Measurements from ENCODE around the gene BATF. TPM values are rescaled to one million over a fixed set of nuclear protein-coding genes. Genes with fewer than 3 reads are reported as not detected.
"Not testable (repeated sequence)": the region's sequence is repeated elsewhere in the genome, so short reads cannot be mapped to it uniquely, and the experiment has no call there.

Gene BATF
- not detected in 2 replicates for total RNA-seq (2014; rRNA removed; shearing (Covaris generic))
- not detected in 2 replicates for polyA plus RNA-seq (2014; cell fraction: nucleus; rRNA removed)

GRCh38 chr14:75522224-75522982 lies at the start of gene BATF:
Gene BATF, plus strand, starts transcription at chr14:75522469. Its CDS starts 214 bp downstream, at chr14:75522683.
- DNase-seq (ENCODE audit: extremely low read depth, low read depth): no peak

DNA sequence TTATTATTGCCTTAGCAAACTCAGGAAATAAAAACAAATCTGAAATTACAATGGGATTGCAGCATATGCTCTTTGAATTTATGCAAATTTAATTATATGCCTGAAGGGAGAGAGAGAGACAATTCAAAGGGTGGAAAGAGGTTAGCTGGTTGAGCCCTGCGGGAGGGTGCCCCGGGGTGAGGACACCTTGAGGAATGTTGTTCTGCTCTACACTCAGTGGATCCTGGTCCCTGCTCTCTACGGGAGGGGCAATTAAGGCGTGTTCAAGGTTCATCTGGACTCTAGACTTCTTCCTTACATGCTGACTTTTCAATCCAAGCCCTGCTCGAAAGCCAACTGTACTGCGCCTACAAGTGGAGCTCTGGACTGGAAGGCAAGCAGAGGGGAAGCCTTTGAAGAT lies 48.1 kb upstream of the BATF start:
- not testable (repeated sequence) for DNase-seq (ENCODE audit: extremely low read depth, low read depth)

DNA sequence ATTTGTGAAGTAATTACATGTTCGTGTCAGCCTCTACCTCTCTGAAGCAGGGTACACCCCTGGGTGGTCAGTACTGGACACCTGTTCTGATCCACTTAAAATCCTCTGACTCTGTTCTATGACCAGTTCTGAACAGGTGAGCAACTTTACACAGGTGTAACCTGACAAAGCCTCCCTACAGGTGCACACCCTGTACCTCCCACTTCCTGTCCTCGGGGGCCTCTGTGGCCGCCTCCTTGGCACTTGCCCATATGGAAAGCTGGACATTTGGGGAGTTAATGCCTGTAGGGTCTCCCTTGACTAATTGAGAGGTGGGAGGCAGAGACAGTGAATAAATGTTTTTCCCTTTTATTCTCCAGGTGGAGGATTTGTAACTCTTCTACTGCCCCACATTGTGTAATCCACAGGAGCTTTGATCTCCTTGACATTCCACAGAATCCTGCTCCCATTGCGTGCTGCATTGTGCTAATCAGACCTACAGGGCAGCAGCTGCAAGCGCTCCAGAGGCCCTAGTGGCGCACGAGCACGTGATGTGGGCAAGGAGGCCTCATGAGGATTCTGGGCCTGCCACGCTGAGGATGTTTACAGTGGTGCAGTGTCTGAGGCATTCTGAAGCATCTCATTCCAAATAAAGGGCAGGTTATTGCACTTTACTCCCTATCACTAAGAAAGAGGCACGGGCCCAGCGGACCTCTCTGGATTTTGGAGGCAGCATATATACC lies 45.8 kb upstream of the BATF start:
- no peak for DNase-seq (ENCODE audit: extremely low read depth, low read depth)

GRCh38 chr14:75477881-75478280 lies 44.4 kb upstream of the BATF start:
- DNase-seq (ENCODE audit: extremely low read depth, low read depth): no peak

DNA sequence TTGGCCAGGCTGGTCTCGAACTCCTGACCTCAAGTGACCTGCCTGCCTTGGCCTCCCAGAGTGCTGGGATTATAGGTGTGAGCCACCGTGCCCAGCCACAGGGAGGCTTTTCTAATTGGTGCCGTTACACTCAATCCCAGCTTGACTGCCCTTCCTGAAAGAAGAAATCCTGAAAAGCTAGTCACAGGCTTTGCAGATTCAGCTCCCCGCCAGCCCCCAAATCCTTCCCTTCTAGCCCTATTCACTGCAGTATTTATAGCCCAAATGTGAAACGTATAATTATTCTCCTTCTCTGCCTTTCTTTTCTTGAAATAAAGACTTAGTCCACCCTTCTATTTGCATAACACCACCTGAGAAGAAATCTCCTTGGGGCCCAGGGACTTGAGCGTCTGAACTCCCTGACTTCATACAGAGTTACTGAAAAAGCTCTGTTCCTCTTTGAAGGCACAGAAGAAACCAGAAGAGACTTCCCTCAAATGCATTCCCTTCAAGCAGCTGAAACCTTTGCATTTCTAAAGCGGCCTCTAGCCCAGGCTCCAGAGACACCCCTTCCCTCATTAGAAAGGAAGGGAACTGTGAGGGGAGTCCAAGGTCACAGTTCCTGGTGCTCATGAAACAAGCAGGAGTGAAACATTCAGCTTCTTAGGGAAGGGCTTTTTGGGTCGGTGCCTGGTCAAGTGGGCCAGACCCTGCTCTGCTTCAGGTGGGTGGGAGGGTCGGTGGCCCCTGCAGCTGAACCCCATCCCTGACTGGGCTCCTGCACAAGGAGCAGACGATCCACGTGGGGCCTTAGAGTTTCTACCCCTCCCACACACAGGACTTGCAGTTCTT lies 42.3 kb upstream of the BATF start:
- no peak for DNase-seq (ENCODE audit: extremely low read depth, low read depth)

GRCh38 chr14:75482366-75482765 lies 39.9 kb upstream of the BATF start:
- DNase-seq (ENCODE audit: extremely low read depth, low read depth): no peak

- DNase-seq (ENCODE audit: extremely low read depth, low read depth): no peak
Measured at GRCh38 chr14:75484711-75485429, 37.4 kb upstream of the BATF start.

DNA sequence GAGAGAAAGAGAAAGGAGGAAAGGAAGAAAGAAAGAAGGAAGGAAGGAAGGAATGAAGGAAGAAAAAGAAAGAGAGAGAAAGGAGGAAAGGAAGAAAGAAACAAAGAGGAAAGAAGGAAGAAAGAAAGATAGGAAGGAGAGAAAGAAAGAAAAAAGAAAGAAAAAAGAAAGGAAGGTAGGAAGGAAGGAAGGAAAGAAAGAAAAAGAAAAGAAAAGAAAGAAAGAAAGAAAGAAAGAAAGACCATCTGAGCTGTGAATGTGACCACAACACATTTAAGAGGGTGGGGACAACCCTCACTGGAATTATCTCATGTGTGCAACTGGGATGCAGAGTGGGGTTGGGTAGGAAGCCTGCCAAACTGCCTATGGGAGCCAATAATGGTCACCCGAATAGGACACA lies 36.0 kb upstream of the BATF start:
- DNase-seq (ENCODE audit: extremely low read depth, low read depth): no peak

DNA sequence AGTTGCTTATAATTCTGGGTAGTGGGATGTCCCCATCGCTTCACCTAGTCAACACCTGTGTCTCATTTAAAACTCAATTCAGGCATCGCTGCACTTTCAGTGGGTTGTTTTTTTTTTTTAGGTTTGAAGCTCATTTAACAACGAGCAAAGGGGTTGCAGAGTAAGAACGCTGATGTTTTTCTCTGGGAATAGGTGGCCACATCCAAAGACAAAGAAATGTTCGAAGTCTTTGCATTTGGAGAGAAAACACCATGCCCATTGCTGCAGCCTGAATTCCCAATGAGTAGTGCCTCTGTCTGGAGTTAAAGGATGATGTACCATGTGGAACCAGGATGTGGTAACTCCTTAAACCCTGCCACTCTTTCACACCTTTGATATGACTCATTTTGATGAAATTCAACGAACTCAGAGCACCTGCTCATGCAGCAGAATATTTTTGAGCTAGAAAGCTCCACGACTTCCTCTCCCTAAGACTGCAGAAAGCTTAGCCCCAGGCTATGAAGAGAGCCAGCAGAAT lies 35.1 kb upstream of the BATF start:
- DNase-seq (ENCODE audit: extremely low read depth, low read depth): no peak

- DNase-seq (ENCODE audit: extremely low read depth, low read depth): no peak
Measured at GRCh38 chr14:75489480-75489837, 32.8 kb upstream of the BATF start.

DNA sequence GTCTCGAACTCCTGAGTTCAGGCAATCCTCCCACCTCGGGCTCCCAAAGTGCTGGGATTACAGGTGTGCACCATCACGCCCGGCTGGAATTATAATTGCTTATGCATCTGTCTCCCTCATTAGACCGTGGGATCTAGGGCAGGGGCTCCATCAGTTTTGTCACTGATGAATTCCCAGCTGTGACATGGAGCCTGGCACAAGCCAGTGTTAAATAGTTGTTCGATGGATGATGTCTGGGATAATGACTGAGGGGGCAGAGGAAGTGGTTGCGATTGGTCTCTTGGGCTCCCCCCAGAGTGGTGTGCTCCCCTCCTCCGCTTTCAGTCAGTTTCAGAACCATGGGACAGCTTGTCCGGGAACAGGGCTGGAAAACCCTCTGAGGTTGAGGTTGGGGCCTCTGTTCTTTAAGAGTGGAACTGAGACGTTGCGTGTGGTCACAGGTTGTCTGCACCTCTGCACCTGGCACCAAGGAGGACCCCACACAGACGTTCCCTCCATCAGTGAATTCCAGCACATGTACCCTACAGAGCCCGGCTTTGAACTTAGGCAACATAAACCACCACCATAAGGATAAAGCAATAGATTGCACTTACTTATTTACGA lies 30.8 kb upstream of the BATF start:
- no peak for DNase-seq (ENCODE audit: extremely low read depth, low read depth)

GRCh38 chr14:75492832-75493591 lies 29.3 kb upstream of the BATF start:
- DNase-seq (ENCODE audit: extremely low read depth, low read depth): no peak

DNA sequence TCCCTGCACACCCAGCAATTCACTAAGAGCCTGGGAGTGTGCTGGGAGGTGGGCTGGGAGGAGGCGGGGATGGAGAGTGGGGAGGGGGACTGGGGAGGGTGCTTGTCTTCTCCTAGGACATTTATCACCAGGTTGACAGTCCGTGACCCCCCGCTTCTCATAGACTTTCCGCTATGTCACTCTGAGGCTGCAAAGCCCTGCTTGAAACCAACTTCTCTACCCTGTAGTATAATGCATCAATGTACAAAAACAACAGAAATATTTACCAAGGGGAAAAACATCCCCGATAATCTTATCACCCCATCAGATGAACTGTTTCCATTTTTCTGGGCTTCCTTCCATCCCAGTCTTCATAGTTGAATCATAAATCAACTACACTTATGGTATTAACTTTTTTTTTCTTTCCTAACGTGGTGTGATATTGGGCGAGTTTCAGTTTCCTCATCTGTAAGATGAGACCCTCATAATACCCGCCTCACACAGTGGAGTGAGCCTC lies 28.6 kb upstream of the BATF start:
- no peak for DNase-seq (ENCODE audit: extremely low read depth, low read depth)

- no peak for DNase-seq (ENCODE audit: extremely low read depth, low read depth)
Measured at GRCh38 chr14:75494896-75495295, 27.4 kb upstream of the BATF start.

- no peak for DNase-seq (ENCODE audit: extremely low read depth, low read depth)
Measured at GRCh38 chr14:75495399-75495798, 26.9 kb upstream of the BATF start.

- no peak for DNase-seq (ENCODE audit: extremely low read depth, low read depth)
Measured at GRCh38 chr14:75495882-75496281, 26.4 kb upstream of the BATF start.

- DNase-seq (ENCODE audit: extremely low read depth, low read depth): no peak
Measured at GRCh38 chr14:75496755-75497154, 25.5 kb upstream of the BATF start.

DNA sequence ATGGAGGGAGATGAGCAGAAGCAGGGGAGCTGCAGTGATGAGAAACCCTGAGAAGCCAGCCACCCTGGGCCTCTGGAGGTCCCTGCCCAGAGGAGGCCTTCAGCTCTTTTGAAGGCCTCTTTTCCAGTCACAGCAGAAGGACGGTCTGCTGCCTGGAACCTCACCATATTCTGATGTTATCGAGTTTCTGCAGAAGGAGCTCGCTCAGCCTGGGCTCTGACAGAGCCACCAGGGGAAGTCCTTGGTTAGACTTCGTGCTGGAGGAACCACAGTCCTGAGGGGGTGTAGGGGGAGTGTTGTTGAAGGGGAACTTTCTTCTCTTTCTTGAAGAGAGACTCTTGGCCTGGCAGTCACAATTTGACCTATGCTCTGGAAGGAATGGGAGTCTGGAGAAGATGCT lies 25.1 kb upstream of the BATF start:
- no peak for DNase-seq (ENCODE audit: extremely low read depth, low read depth)

- DNase-seq (ENCODE audit: extremely low read depth, low read depth): no peak
Measured at GRCh38 chr14:75497701-75498100, 24.6 kb upstream of the BATF start.

Measured in NCI-H460 (cell line).